Measurements from ENCODE around the gene WDR70.
"Not testable (repeated sequence)": the region's sequence is repeated elsewhere in the genome, so short reads cannot be mapped to it uniquely, and the experiment has no call there.

WDR70 gene

GRCh38 chr5:37645707-37646106 is 266.6 kb downstream of the WDR70 start:
- TF ChIP-seq ZFX (IDR thresholded peaks at IDR 0.05) = no peak
- TF ChIP-seq, protein P1, sequence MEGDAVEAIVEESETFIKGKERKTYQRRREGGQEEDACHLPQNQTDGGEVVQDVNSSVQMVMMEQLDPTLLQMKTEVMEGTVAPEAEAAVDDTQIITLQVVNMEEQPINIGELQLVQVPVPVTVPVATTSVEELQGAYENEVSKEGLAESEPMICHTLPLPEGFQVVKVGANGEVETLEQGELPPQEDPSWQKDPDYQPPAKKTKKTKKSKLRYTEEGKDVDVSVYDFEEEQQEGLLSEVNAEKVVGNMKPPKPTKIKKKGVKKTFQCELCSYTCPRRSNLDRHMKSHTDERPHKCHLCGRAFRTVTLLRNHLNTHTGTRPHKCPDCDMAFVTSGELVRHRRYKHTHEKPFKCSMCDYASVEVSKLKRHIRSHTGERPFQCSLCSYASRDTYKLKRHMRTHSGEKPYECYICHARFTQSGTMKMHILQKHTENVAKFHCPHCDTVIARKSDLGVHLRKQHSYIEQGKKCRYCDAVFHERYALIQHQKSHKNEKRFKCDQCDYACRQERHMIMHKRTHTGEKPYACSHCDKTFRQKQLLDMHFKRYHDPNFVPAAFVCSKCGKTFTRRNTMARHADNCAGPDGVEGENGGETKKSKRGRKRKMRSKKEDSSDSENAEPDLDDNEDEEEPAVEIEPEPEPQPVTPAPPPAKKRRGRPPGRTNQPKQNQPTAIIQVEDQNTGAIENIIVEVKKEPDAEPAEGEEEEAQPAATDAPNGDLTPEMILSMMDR (conservative IDR thresholded peaks at IDR 0.05) = no peak
- no peak overlapping the region for H3K27ac ChIP-seq

- H3K27ac ChIP-seq = not testable (repeated sequence)
Observed at GRCh38 chr5:37654566-37654965, 275.4 kb downstream of the WDR70 start.

GRCh38 chr5:37657046-37657445 is 277.9 kb downstream of the WDR70 start:
- no peak overlapping the region for H3K27ac ChIP-seq
- TF ChIP-seq ZFX (IDR thresholded peaks at IDR 0.05) = no peak
- TF ChIP-seq, protein P1 (conservative IDR thresholded peaks at IDR 0.05) = no peak

GRCh38 chr5:37658440-37658839 is 279.3 kb downstream of the WDR70 start:
- no peak for TF ChIP-seq ZFX (IDR thresholded peaks at IDR 0.05)
- TF ChIP-seq, protein P1 (conservative IDR thresholded peaks at IDR 0.05) = no peak
- no peak overlapping the region for H3K27ac ChIP-seq

GRCh38 chr5:37660319-37660718 is 281.2 kb downstream of the WDR70 start:
- TF ChIP-seq, protein P1 (conservative IDR thresholded peaks at IDR 0.05) = no peak
- no peak for TF ChIP-seq ZFX (IDR thresholded peaks at IDR 0.05)
- H3K27ac ChIP-seq = no peak overlapping the region

- TF ChIP-seq, protein P1 (conservative IDR thresholded peaks at IDR 0.05) = no peak
- TF ChIP-seq ZFX (IDR thresholded peaks at IDR 0.05) = no peak
- H3K27ac ChIP-seq = no peak overlapping the region
Observed at GRCh38 chr5:37661227-37661920, 282.3 kb downstream of the WDR70 start.

DNA sequence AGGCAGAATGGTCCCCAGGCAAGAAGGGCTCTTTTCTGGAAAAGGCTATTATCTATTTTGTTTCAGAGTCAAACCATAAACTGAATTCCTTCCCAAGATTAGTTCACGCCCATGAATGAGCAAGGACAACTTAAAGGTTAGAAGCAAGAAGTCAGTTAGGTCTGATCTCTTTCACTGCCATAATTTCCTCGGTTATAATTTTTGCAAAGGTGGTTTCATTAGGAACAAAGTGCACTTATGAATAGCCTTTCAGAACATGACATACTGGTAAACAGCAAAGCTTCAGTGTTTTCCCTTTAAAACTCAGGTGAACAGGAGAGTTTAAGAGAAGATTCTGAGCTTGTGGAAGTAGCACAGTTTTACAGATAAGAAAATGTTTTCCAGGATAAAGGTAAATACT is 282.8 kb downstream of the WDR70 start:
- no peak overlapping the region for H3K27ac ChIP-seq

More for the DNA sequence above, 282.8 kb downstream of the WDR70 start:
- TF ChIP-seq, protein P1 (conservative IDR thresholded peaks at IDR 0.05) = no peak
- no peak for TF ChIP-seq ZFX (IDR thresholded peaks at IDR 0.05)

Data from C4-2B (cell line).